ENCODE results near the gene POLD2.

The POLD2 gene

GRCh38 chr7:44158096-44158872 is 34.9 kb upstream of the POLD2 start:
- H3K9ac ChIP-seq (ENCODE audit: low read depth, low read length): no peak overlapping the region
- no peaks in the 10 kb centered on the region for H3K4me1 ChIP-seq (ENCODE audit: control insufficient read depth, insufficient read depth, low read length)
- H3K4me3 ChIP-seq (ENCODE audit: low read depth, low read length): no peak overlapping the region
- H3K36me3 ChIP-seq (ENCODE audit: control insufficient read depth, insufficient read depth, low read length): no peaks in the 10 kb centered on the region
- no peaks in the 10 kb centered on the region for H3K9me3 ChIP-seq (ENCODE audit: control insufficient read depth, insufficient read depth, low read length)
- no peaks in the 10 kb centered on the region for H3K27me3 ChIP-seq (ENCODE audit: control insufficient read depth, insufficient read depth, low read length)

DNA sequence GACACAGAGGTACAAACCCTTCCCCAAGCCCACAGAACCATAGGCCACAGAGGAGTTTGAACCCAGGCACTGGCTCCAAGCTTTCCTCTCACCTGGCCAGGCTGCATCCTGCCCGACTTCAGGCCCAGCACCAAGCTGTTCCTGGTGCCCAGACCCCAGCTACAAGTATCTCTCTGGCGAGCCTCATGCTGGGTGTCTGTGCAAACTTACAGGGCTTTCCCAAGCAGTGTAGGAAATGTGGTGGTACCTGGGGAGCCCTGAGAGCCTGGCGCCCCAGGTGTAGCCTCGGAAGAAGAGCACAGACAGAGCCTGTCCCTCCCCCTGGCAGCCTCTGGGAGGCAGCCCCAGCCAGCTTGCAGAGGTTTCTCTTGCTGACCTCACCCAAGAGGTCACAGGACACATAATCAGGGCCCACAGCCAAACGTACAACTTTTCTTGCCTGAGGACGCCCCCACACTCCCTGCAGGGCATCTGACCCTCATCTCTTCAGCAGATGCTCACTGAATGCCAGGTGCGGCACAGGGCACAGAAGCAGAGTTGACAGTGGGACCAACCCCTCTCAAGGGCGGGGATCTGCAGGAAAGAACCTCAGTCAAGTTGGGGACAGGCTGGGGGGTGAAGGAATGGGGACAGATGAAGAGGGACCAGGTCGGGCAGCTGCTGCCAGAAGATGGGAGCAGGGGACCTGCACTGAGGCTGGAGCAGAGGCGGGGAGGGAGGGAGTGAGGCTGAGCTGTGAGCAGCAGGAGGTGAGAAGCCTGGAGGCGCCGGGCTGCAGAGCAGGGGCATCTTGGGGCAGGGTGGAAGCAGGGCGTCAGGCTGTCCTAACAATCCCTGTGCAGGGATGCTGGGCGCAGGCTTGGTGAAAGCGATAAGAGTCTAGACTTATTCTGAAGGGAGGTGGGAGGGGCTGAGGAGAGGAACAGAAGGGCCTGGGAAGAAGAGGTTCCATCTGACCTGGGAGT is 34.0 kb upstream of the POLD2 start:
- Histone ChIP-seq H3K27me3 (ENCODE audit: control insufficient read depth, insufficient read depth, low read length) (no peaks in the 10 kb centered on the region), H3K36me3 (ENCODE audit: control insufficient read depth, insufficient read depth, low read length) (no peaks in the 10 kb centered on the region), H3K9me3 (ENCODE audit: control insufficient read depth, insufficient read depth, low read length) (no peaks in the 10 kb centered on the region), H3K4me3 (ENCODE audit: low read depth, low read length) (no peak overlapping the region), H3K4me1 (ENCODE audit: control insufficient read depth, insufficient read depth, low read length) (no peaks in the 10 kb centered on the region), H3K9ac (ENCODE audit: low read depth, low read length) (no peak overlapping the region)

DNA sequence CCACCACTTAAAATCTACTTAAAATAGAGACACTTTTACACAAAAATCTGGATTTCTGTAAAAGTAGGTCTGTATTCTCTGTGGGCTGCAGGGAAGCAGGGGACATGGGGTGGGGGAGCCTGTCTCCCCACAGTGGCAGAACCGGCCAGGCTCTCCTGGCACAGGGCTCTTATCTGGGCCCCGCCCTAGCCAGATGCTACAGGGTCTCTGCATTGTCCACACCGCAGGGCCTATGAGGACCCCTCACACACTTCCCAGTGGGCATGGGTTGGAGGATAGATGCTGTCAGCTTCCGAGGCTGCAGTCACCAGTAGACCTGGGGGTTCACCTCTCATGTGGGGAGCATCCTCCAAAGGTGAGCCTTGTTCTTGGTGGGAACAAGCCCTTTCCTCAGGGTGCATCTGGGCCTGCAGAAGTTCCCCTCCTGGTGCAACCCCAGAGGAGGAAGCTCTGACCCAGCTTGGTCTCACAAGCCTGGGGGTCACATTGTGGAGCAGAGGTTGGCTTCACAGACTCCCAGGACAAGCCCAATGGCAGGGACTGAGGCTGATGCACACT is 33.2 kb upstream of the POLD2 start:
- Histone ChIP-seq H3K4me1 (ENCODE audit: control insufficient read depth, insufficient read depth, low read length) (no peaks in the 10 kb centered on the region), H3K27me3 (ENCODE audit: control insufficient read depth, insufficient read depth, low read length) (no peaks in the 10 kb centered on the region), H3K9me3 (ENCODE audit: control insufficient read depth, insufficient read depth, low read length) (no peaks in the 10 kb centered on the region), H3K4me3 (ENCODE audit: low read depth, low read length) (no peak overlapping the region), H3K9ac (ENCODE audit: low read depth, low read length) (no peak overlapping the region), H3K36me3 (ENCODE audit: control insufficient read depth, insufficient read depth, low read length) (no peaks in the 10 kb centered on the region)

- no peaks in the 10 kb centered on the region for H3K27me3 ChIP-seq (ENCODE audit: control insufficient read depth, insufficient read depth, low read length)
- no peaks in the 10 kb centered on the region for H3K4me1 ChIP-seq (ENCODE audit: control insufficient read depth, insufficient read depth, low read length)
- H3K9me3 ChIP-seq (ENCODE audit: control insufficient read depth, insufficient read depth, low read length): no peaks in the 10 kb centered on the region
- H3K9ac ChIP-seq (ENCODE audit: low read depth, low read length): no peak overlapping the region
- no peaks in the 10 kb centered on the region for H3K36me3 ChIP-seq (ENCODE audit: control insufficient read depth, insufficient read depth, low read length)
- no peak overlapping the region for H3K4me3 ChIP-seq (ENCODE audit: low read depth, low read length)
These were observed 32.1 kb upstream of the POLD2 start for GRCh38 chr7:44155191-44156185.

DNA sequence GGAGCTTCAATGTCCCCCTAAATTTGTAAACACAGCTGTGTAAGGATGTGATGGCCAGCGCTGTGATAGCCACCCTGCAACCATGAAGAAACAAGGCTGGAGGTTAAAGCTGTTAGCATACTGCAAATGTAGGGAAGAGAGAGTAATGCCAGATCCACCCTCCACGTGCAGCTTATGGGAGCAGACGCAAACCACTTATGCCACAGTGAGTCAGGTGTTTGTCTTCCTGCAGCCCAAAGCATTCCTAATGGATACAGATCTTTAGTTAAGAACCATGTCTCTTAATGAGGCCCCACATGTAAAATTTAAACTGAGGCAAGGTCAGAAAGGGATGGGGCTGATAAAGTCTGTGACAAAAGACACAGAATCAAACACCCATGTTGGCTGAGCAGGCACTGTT is 31.4 kb upstream of the POLD2 start:
- H3K27me3 ChIP-seq (ENCODE audit: control insufficient read depth, insufficient read depth, low read length): no peaks in the 10 kb centered on the region
- H3K9me3 ChIP-seq (ENCODE audit: control insufficient read depth, insufficient read depth, low read length): no peaks in the 10 kb centered on the region
- H3K4me3 ChIP-seq (ENCODE audit: low read depth, low read length): no peak overlapping the region
- H3K4me1 ChIP-seq (ENCODE audit: control insufficient read depth, insufficient read depth, low read length): no peaks in the 10 kb centered on the region
- no peaks in the 10 kb centered on the region for H3K36me3 ChIP-seq (ENCODE audit: control insufficient read depth, insufficient read depth, low read length)
- no peak overlapping the region for H3K9ac ChIP-seq (ENCODE audit: low read depth, low read length)

- no peaks in the 10 kb centered on the region for H3K9me3 ChIP-seq (ENCODE audit: control insufficient read depth, insufficient read depth, low read length)
- H3K4me1 ChIP-seq (ENCODE audit: control insufficient read depth, insufficient read depth, low read length): no peaks in the 10 kb centered on the region
- no peaks in the 10 kb centered on the region for H3K27me3 ChIP-seq (ENCODE audit: control insufficient read depth, insufficient read depth, low read length)
- H3K9ac ChIP-seq (ENCODE audit: low read depth, low read length): no peak overlapping the region
- no peaks in the 10 kb centered on the region for H3K36me3 ChIP-seq (ENCODE audit: control insufficient read depth, insufficient read depth, low read length)
- H3K4me3 ChIP-seq (ENCODE audit: low read depth, low read length): no peak overlapping the region
These were observed 30.6 kb upstream of the POLD2 start for GRCh38 chr7:44153948-44154335.

- no peaks in the 10 kb centered on the region for H3K9me3 ChIP-seq (ENCODE audit: control insufficient read depth, insufficient read depth, low read length)
- no peaks in the 10 kb centered on the region for H3K27me3 ChIP-seq (ENCODE audit: control insufficient read depth, insufficient read depth, low read length)
- no peaks in the 10 kb centered on the region for H3K36me3 ChIP-seq (ENCODE audit: control insufficient read depth, insufficient read depth, low read length)
- no peak overlapping the region for H3K9ac ChIP-seq (ENCODE audit: low read depth, low read length)
- no peaks in the 10 kb centered on the region for H3K4me1 ChIP-seq (ENCODE audit: control insufficient read depth, insufficient read depth, low read length)
- no peak overlapping the region for H3K4me3 ChIP-seq (ENCODE audit: low read depth, low read length)
These were observed 29.9 kb upstream of the POLD2 start for GRCh38 chr7:44152971-44153947.

DNA sequence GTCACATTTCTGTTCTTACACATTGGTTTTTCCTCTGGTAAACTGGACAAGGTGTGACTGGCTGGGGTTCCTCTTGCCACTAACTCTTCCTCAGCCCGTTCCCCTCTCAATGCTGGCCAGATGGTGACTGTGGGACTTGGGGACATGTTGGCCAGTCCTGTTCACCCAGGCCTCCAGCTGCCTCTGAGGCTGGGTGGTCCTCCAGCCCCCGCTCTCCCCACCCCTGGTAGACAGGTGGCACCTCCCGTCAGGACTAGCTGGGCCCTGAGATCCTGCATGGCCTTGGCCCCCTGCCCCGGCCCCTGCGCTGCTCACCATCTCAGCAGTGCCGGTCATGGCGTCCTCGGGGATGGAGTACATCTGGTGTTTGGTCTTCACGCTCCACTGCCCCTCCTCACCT is 28.6 kb upstream of the POLD2 start:
- Histone ChIP-seq H3K9me3 (ENCODE audit: control insufficient read depth, insufficient read depth, low read length) (no peaks in the 10 kb centered on the region), H3K9ac (ENCODE audit: low read depth, low read length) (no peak overlapping the region), H3K4me1 (ENCODE audit: control insufficient read depth, insufficient read depth, low read length) (peaks cover under 1% of the 10 kb centered on the region), H3K27me3 (ENCODE audit: control insufficient read depth, insufficient read depth, low read length) (peaks cover 3% of the 10 kb centered on the region), H3K36me3 (ENCODE audit: control insufficient read depth, insufficient read depth, low read length) (no peaks in the 10 kb centered on the region), H3K4me3 (ENCODE audit: low read depth, low read length) (no peak overlapping the region)

DNA sequence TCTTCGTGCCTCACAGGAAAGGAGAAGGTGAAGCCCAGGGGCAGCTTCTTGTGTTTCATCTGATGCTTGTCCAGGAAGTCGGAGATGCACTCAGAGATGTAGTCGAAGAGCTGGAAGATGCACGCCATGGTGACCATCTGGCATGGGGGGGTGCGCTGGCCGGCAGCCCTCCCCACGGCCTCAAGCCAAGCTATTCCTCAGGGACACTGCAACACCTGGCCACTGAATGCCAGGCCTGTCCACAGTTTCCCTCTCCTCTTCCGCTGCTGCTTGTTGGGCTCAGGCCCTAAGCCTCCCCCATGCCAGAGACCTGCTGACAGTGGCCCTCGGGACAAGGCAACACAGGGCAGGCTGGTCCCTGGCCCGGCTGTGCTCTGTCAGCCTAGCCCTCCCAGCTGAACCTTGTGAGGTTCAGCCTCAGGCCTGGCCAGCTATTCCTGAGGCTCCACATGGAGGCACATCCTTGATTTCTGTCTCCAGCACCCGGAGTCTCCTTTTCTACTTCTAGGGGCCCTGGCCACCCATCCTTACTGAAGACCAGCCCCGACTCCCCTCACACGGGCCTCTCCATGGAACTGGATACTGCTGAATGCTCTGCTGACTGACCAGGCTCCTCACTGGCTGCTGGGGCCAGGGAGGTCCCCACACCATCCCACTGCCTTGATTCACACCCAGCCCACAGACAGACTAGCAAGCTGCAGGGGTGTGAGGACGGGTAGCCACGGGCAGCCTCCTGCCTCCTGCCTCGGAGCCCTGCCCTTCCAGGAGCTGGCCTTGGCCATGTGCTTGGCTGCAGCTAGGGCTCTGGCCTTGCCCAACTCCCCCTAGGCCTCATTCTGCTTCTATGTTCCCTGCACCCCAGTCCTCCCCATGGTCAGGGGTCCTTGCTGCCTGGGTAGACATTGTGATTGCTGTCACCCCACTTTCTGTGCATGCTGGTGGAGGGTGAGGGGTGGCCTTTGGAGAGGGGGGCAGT is 27.9 kb upstream of the POLD2 start:
- Histone ChIP-seq H3K4me3 (ENCODE audit: low read depth, low read length) (no peak overlapping the region), H3K36me3 (ENCODE audit: control insufficient read depth, insufficient read depth, low read length) (no peaks in the 10 kb centered on the region), H3K9me3 (ENCODE audit: control insufficient read depth, insufficient read depth, low read length) (no peaks in the 10 kb centered on the region), H3K4me1 (ENCODE audit: control insufficient read depth, insufficient read depth, low read length) (peaks cover 4% of the 10 kb centered on the region), H3K27me3 (ENCODE audit: control insufficient read depth, insufficient read depth, low read length) (peaks cover 10% of the 10 kb centered on the region), H3K9ac (ENCODE audit: low read depth, low read length) (no peak overlapping the region)

Data from iPS-15b (cell line).